C1 segment of cervical spinal cord (tissue), 14 donors: ENCODE results near the gene GOLGA6D.
"Not testable (repeated sequence)": the region's sequence is repeated elsewhere in the genome, so short reads cannot be mapped to it uniquely, and the experiment has no call there.

ENCODE experiments used
- DNase-seq, 14 donors: peaks; one replicate each; lab custom pipeline; 2025; lab: John Stamatoyannopoulos, UW

Gene GOLGA6D

GRCh38 chr15:75329571-75329970 lies 46.9 kb downstream of the GOLGA6D start:
- DNase-seq = no peak

GRCh38 chr15:75332093-75332492 lies 49.5 kb downstream of the GOLGA6D start:
- DNase-seq = not testable (repeated sequence)

- not testable (repeated sequence) for DNase-seq
Measured at GRCh38 chr15:75333654-75334419, 51.2 kb downstream of the GOLGA6D start.

- no peak for DNase-seq
Measured at GRCh38 chr15:75335313-75335704, 52.7 kb downstream of the GOLGA6D start.

- DNase-seq = peak; percentile 55 to 94 (median 88)
Measured at GRCh38 chr15:75335705-75336355, 53.2 kb downstream of the GOLGA6D start, which contains the start of gene COMMD4. TSS of gene COMMD4 (plus strand) at chr15:75336063. CDS start at chr15:75336090, 27 bp downstream.

GRCh38 chr15:75338661-75339240 lies 56.1 kb downstream of the GOLGA6D start:
- DNase-seq = no peak

GRCh38 chr15:75339531-75340240 lies 57.1 kb downstream of the GOLGA6D start:
- DNase-seq = no peak

GRCh38 chr15:75342221-75342620 lies 59.6 kb downstream of the GOLGA6D start:
- DNase-seq = no peak

- DNase-seq = peak in 2 of 14 donors; percentile 14 to 45
Measured at GRCh38 chr15:75343953-75344352, 61.3 kb downstream of the GOLGA6D start.
